Measurements from ENCODE around the gene FAM20A.

FAM20A gene

DNA sequence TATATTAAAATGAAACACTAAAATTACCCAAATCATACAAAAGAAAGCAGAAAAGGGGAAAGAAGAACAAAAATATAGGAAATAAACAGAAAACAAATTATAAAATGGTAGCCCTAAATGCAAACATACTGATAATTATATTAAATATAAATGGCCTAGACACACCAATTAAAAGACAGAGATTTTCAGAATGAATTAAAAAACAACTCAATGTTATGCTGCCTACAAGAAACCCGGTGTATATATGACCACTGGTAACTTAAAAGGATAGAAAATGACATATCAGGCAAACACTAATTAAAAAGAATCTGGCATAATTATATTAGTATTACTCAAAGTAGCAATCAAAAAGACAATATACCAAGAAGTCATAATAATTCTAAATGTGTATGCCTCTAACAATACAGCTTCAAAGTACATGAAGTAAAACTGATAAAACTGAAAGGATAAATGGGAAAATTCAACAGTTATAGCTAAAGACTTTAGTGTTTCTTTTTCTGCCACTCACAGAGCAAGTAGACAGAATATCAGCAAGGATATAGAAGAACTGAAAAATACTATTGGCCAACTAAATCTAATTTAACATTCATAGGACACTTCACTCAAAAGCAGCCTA, 7.5 kb upstream of the FAM20A start:
- no peak for DNase-seq

DNA sequence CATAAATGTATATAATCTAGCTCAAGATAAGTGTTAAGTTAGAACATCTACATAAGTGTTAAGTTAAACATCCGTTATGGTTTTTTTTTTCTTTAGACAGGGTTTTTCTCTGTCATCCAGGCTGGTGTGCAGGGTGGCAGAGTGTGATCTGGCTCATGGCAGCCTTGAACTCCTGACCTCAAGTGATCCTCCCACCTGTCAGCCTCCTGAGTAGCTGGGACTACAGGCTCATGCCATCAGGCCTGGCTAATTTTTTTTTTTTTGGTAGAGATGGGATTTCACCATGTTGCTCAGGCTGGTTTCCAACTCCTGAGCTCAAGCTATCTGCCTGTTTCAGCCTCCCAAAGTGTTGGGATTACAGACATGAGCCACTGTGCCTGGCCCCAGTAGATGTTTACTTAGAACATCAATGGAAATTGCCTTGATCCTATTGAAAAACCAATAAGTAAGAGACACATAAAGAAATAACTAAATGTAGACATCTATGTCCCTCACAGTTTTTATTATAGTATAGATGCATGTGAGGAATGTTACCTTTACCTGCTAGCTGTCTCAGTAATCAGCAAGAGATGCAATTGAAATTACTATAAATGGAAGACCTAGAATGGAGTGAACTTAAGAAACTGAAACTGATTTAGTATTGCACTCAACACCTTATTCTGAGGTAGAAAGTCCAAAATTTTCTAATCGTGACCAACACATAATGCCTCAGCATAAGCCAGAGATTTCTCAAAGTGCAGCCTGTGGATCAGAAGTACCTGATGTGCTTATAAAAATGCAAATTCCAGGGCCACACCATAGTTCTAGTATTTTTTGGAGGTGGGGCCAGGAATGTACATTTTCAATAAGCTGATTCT, 5.5 kb upstream of the FAM20A start:
- DNase-seq, result no peak

- no peak for DNase-seq
These were observed 4.7 kb upstream of the FAM20A start for GRCh38 chr17:68605914-68606313.

DNA sequence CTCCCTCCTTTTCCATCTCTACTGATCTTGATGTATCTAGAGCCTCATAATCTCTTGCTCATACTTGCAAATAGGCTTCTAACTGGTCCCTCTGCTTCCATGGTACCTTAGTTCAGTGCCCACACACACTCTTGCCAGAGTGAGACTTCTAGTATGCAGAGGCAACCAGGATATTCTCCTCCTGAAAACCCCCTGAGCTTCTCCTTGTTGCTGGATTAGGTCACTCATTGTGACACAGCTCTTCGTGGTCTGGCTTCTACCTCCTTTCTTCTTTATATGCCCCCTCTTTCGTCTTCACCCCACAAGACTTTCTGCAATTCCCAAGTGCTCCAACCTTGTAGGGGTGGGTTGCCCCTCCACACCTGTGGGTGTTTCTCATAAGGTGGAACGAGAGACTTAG, 2.5 kb upstream of the FAM20A start:
- no peak for DNase-seq

DNA sequence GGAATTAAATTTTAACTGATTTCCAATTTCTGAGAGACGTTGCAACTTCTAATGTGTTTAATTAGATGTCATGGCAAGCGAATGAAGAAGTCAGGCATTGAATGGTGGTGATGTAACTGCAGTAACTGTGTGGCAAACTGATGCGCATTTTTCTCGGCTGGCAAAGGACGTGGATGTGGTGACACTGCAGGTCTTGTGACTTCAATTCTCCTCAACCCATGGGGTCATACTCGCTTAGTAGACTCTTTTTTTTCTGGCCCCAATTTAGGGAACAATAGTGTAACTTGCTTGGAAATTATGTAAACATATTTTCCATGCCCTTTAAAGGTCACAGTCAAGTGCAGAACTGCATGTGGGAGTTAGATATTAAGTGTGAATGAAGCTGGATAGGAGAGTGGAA, 1.9 kb upstream of the FAM20A start:
- no peak for DNase-seq

DNA sequence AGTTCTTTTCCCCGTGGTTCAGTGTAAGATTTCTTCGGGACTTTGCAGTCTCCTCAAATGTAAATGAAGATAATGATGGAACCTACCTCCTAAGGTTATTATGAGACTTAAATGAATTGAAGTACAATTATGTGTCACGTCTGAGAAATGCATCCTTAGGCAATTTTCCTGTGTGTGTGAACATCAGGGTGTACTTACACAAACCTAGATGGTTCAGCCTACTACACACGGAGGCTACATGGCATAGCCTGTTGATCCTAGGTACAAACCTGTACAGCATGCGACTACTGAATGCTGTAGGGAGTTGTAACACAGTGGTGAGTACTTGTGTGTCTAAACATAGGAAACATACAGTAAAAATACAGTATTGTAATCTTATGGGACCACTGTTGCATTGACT, 1.1 kb upstream of the FAM20A start:
- no peak for DNase-seq

GRCh38 chr17:68601565-68602288, 560 bp upstream of the FAM20A start:
- DNase-seq, result no peak

GRCh38 chr17:68600067-68600930, 868 bp downstream of the FAM20A start:
- DNase-seq, result peak; percentile 75

DNA sequence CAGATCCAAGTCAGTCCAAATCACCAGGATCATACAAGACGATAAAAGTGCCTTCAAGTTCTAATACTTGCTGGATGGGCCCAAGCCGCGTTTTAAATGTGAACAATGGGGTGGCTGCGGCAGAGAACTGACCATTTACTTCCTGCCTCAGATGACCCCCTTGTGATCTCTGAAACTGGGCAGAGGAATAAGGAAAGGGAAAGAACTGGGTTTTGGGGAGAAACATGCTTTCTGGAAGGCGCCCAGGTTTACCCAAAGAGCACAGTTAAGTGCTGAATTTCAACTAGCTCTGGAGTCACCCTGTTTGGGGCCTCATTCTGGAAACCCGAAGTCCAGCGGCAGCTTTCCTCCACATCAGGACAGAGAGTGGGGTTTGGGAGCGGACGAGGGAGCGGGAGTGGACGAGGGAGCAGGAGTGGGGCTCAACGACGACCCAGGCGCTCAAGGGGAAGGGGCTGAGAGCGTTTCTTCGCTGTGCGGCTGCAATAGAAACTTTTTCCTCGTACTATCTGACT, 1.6 kb downstream of the FAM20A start:
- DNase-seq, result no peak

GRCh38 chr17:68599091-68599490, 2.1 kb downstream of the FAM20A start:
- DNase-seq, result no peak

GRCh38 chr17:68598545-68598961, 2.6 kb downstream of the FAM20A start:
- DNase-seq, result no peak

GRCh38 chr17:68598074-68598473, 3.1 kb downstream of the FAM20A start:
- DNase-seq, result no peak

DNA sequence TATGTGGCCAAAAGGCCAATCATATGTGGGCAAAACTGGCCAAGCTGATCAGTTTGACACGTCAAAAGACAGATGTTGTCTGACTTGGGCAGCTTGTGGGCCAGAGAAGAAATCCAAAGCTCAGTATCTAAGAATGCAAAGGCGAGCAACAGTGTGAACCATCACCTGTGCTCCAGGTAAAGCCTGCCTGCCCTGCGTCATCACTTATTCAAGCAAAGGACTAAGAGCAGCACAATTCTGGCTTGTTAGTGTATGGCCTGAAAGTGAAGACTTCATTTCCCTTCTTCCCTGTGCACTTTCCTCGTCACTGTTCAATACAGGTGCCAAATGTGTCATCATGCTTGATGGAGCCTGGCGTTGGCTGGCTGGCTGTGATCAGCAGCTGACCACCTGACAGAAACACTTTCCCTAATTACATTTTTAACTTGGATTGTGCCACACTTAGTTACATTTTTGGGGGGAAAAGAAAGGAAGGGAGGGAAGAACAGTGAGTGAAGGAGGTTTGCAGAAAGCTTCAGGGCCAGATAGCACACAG, 4.7 kb downstream of the FAM20A start:
- DNase-seq, result no peak

DNA sequence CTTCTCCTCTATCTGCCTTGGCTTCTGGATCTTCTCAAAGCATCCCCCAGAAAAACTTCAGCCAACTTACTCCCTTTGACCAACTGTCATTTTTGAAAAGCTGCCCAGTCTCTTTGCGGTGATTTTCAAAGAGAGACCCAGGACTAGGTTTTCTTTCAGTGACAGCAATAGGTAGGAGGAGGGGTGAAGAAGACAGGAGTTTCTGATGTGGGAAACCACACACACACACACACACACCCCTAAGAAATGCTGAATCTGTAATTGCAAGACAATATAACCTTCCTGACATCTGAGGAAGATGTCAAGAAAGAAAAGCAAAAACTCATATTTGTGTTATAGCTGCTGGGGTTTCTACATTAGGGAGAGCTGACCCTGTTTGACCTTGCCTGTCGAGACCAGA, 5.2 kb downstream of the FAM20A start:
- no peak for DNase-seq

- no peak for DNase-seq
These were observed 5.7 kb downstream of the FAM20A start for GRCh38 chr17:68595496-68595895.

GRCh38 chr17:68594552-68594951, 6.6 kb downstream of the FAM20A start:
- no peak for DNase-seq

DNA sequence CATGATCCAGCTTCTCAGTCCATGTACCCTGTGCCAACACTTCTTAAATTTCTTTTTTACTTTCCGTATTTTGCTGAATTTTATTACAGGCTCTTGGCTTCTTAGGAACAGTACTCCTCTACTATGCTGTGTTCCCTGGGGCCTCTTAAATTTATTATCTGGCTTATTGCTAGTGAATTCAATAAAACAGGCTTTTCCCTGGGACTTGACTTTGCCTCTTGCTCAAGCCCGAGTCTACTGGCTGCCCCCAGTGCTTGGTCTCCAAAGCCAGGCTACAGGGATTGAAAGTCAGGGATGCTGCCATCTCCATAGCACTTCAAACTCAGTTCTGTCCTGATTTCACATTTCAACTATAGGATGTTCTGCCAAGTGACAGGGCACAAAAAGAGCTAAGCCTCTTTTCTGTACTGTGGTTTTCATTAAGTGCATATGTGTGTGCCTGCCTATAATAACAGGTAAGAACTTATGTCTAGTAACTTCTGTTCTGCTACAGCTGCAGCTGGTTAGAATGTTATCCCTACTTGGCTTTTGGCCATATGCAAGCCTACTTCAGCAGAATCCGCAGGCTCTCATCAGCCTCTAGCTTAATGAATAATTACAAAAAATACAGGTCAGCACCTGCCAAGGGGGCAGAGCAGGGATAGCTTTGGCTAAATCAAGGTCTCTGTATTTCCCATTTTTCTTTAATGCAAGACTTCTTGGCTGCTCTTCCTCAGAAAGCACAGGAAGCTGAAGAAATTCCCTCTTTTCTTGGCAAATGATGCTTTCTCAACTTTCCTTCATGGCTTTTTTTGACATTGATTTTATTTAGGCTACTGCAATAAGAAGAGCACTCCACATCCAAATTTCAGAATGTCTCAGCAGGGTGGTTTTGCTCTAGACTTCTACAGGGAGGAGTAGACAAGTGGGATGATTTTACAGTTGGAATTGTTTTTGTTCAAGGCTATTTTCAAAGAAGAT, 8.2 kb downstream of the FAM20A start:
- DNase-seq, result no peak

GRCh38 chr17:68592009-68592408, 9.2 kb downstream of the FAM20A start:
- no peak for DNase-seq

DNA sequence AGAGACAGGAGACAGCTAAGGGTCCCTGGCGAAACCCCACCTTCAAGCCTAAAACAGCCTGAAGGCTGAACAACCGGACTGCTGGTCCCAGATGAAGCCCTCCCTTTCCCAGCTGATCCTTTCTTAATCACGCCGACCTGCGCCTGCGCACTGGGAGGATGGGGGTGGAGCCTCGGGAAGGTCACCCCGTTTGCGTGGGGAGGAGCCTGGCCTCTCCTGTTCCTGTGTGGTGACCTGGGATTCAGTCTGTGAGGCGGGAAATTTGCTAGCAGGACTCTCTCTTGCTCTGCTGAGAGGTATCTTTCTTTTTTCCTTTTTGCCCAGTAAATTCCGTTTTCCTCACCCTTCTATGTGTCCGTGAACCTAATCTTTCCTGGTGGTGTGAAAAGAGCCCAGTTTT, 9.6 kb downstream of the FAM20A start:
- no peak for DNase-seq

GRCh38 chr17:68589086-68589485, 12.1 kb downstream of the FAM20A start:
- DNase-seq, result no peak

DNA sequence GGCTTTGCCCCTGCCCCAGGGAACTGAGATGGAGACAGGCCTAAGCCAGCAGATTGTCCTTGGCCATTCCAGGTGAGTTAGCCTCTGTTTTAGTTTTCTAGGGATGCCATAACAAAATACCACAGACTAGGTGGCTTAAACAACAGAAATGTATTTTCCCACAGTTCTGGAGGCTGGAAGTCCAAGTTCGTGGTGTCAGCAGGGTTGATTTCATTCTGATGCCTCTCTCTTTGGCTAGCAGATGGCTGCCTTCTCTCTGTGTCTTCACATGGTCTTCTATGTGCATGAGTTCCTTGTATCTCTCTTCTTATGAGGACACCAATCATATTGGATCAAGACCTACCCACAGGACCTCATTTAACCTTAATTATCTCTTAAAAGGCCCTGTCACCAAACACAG, 12.8 kb downstream of the FAM20A start:
- DNase-seq, result no peak
